Stimulated activated naive B cell treated with anti-CD40 and anti-IgM and Interleukin-4, amounts not matched to agents 10 μg/mL and 1 μg/mL and 100 μg/mL, for 72 hours (primary cell): ENCODE measurements around the gene MORF4L1.
"Not testable (repeated sequence)": the region's sequence is repeated elsewhere in the genome, so short reads cannot be mapped to it uniquely, and the experiment has no call there.

Experiments used
- ATAC-seq, 2 donors: fragments of 150-1000 bp; cut with Tn5 transposase; replicated peaks; 2 replicates each; pipeline ENCODE4 v1.10.0; 2021; ENCODE audit warnings: moderate library complexity in 1 of 2
- DNase-seq: peaks from one replicate; pipeline ENCODE4 v3.0.0; 2021
- H3K27ac Mint-ChIP-seq: one replicate; pipeline ENCODE4 v1.8.0; 2022; ENCODE audit warnings: mild to moderate bottlenecking, mixed read lengths
- H3K27me3 Mint-ChIP-seq, 2 donors: one replicate each; pipeline ENCODE4 v1.8.0; 2022; ENCODE audit warnings: mixed read lengths in 2 of 2
- H3K36me3 Mint-ChIP-seq, 2 donors: one replicate each; pipeline ENCODE4 v1.8.0; 2022; ENCODE audit warnings: mixed read lengths in 2 of 2, mild to moderate bottlenecking in 1 of 2
- H3K4me1 Mint-ChIP-seq, 2 donors: one replicate each; pipeline ENCODE4 v1.8.0; 2022; ENCODE audit warnings: mixed read lengths in 2 of 2, mild to moderate bottlenecking in 1 of 2
- H3K4me3 Mint-ChIP-seq, 2 donors: one replicate each; pipeline ENCODE4 v1.8.0; 2022; ENCODE audit warnings: mild to moderate bottlenecking in 2 of 2, mixed read lengths in 2 of 2, moderate library complexity in 1 of 2
- H3K9me3 Mint-ChIP-seq, 2 donors: one replicate each; pipeline ENCODE4 v1.8.0; 2022; ENCODE audit warnings: mixed read lengths in 2 of 2, mild to moderate bottlenecking in 1 of 2

MORF4L1 gene, protein sequence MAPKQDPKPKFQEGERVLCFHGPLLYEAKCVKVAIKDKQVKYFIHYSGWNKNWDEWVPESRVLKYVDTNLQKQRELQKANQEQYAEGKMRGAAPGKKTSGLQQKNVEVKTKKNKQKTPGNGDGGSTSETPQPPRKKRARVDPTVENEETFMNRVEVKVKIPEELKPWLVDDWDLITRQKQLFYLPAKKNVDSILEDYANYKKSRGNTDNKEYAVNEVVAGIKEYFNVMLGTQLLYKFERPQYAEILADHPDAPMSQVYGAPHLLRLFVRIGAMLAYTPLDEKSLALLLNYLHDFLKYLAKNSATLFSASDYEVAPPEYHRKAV

DNA sequence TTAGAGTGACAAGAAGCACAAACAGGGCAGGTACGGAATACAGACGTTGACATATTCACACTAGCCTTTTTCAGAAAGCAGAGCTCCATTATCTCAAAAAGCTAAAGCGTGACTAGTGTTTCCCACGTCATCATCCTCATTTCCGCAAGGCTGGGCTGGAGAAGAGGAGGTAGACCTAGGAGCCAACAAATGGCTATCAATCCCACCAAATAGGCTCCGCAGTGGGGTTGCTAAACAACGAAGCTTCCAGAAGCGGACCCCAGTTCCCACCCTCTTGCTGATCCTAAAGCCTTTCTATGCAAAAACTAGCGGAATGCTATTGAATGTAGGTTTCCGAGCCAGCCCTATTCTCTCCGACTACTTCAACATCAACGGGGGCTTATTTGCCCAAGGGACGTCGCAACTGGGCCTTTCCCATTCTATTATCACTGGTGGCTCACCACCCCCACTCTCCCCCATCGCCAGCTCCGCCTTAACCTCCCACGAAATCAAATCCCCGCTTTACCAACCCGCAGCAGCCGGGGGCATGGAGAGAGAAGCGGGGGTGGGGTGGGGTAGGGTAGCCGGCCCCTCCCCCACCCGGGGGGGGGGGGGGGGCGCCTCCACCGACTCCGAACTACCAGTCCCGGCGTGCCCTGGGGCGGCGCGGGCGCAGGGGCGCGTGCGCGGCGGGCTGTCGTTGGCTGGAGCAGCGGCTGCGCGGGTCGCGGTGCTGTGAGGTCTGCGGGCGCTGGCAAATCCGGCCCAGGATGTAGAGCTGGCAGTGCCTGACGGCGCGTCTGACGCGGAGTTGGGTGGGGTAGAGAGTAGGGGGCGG, at the start of gene MORF4L1:
Gene MORF4L1, plus strand, starts transcription at position 736 of the 817 bp plus-strand sequence. CDS start 128 bp downstream, outside the sequence.
- peak; percentile 88 to 91 for ATAC-seq
- peak within 1 kb of the TSS; percentile 100 for H3K27ac Mint-ChIP-seq
- peaks cover 19 to 26% of the 10 kb centered on the region in 2 donors for H3K36me3 Mint-ChIP-seq
- peaks cover 14 to 29% of the 10 kb centered on the region in 2 donors for H3K4me1 Mint-ChIP-seq
- H3K4me3 Mint-ChIP-seq, result peak within 1 kb of the TSS; percentile 83 to 98
- peak; percentile 96 for DNase-seq
- no peaks in the 10 kb centered on the region for H3K9me3 Mint-ChIP-seq
- no peaks in the 10 kb centered on the region for H3K27me3 Mint-ChIP-seq

DNA sequence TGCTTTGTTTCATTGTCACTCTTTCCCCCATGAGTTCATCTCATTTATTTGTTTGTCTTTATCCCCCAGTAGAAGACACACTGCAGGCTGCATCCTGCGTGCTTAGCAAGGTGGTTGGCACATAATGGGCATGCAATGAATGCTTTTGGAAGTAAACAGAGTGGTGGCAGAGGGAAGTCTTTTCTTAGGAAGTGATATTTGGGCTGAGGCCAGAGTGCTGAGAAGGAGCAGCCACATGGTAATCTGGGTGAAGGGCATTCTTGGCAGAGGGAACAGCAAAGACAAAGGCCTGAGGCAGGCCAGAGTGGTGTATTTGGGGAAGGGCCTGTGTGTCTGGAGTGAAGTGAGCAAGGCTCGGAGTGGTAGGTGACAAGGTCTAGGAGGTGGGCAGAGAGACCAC, 43.8 kb upstream of the MORF4L1 start:
- Mint-ChIP-seq H3K9me3 (no peaks in the 10 kb centered on the region), H3K27me3 (peaks cover 11 to 29% of the 10 kb centered on the region in 2 donors), H3K36me3 (no peaks in the 10 kb centered on the region), H3K27ac (no peak overlapping the region), H3K4me3 (no peak overlapping the region), H3K4me1 (peaks cover 13 to 21% of the 10 kb centered on the region in 2 donors)
- DNase-seq (no peak), ATAC-seq (no peak)

DNA sequence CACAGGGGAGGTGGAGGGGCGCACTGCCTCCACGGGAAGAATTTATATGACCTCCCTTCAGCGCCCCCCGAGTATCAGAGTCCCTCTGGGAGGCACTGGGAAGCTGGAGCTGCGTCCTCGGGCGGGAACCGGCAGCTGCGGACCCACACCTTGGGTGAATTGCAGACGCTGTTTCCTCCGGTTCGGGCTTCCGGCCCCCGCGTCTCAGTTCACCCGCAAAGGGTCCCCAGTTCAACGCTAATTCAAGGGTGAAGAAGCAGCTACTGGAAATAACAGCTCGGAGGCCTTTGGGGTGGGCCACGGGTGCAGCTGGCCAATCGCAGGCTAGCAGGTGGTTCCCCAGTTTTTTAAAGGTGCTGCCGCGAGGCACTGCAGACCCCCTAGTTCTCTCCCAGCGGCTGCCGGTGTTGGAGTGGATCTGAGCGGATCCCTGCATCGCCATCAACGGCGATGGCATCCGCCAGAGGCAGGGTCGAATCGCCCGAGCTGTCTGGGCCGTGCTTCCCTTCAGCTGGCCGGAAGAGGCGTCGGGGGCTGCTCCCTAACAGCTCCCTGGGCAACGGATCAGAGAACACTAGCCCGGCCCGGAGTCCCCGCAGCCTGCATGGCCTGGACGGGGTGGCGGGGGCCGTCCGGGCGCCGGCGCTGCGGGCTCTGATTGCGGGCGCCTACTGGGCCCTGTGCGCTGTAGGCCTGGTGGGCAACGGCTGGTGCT, 42.0 kb upstream of the MORF4L1 start:
- Mint-ChIP-seq H3K27ac (peak overlapping the region; percentile 76), H3K9me3 (no peaks in the 10 kb centered on the region), H3K4me3 (peak overlapping the region; percentile 78 to 85), H3K4me1 (peaks cover 12 to 21% of the 10 kb centered on the region in 2 donors), H3K36me3 (no peaks in the 10 kb centered on the region), H3K27me3 (peaks cover 11 to 29% of the 10 kb centered on the region in 2 donors)
- no peak for DNase-seq
- peak; percentile 78 to 84 for ATAC-seq

DNA sequence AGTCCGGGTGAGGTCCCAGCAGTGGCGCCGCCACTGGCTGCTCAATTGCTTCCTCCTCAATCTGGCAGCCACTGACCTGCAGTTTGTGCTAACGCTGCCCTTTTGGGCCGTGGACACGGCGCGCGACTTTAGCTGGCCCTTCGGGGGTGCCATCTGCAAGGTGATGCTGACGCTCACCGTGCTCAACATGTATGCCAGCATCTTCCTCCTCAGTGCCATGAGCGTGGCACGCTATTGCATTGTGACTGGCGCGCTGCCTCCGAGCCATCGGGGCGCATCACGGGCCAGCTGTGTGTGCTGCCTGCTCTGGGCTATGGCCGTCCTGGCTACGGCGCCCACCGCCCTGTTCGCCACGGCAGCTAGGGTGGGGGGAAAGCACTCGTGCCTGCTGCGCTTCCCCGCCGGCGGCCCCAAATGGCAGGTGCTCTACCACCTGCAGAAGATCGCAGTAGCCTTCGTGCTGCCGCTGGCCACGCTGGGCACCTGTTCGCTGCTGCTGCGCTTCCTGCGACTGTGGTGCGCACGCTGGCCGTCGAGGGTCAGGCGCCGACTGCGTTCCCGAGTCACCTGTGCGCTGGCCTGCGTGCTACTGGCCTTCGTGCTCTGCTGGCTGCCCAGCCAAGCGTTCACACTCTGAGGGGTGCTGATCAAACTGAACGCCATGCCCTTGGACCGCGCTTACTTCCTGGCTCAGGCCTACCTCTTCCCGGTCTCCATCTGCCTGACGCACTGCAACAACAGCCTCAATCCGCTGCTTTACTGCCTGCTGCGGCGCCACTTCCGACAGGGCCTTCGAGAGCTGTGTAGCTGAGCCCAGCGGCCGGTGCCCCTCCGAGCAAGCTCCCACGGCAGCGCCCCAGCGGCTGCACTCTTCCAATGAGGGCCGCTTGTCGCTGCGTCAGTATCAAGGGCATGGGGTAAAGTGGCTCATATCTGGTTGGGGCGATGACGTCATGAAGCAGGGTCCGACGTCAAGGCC, 41.2 kb upstream of the MORF4L1 start:
- no peak for ATAC-seq
- Mint-ChIP-seq H3K4me3 (peak overlapping the region; percentile 78 to 85), H3K27ac (peak overlapping the region; percentile 78), H3K4me1 (peaks cover 10 to 21% of the 10 kb centered on the region in 2 donors), H3K36me3 (no peaks in the 10 kb centered on the region), H3K27me3 (peaks cover 16 to 29% of the 10 kb centered on the region in 2 donors), H3K9me3 (no peaks in the 10 kb centered on the region)
- no peak for DNase-seq

DNA sequence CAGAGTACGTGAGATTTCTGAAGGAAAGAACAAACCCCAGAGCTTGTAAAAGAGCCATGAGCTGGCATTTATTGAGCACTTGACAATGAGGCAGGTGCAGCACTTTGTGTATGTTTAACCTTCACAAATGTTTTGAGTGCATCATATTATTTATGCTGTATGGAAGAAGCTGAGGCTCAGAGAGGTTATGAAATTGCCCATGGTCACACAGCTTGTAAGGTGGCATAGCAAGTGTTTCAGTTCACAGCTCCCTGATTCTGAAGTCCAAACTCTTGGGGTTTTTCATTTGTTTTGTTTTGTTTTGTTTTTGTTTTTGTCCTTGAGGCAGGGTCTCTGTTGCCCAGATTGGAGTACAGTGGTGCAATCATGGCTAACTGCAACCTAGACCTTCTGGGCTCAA, 36.4 kb upstream of the MORF4L1 start:
- H3K36me3 Mint-ChIP-seq, result no peaks in the 10 kb centered on the region
- H3K27me3 Mint-ChIP-seq, result peaks cover 14 to 20% of the 10 kb centered on the region in 2 donors
- DNase-seq (no peak), ATAC-seq (no peak)
- no peaks in the 10 kb centered on the region for H3K9me3 Mint-ChIP-seq
- H3K4me3 Mint-ChIP-seq, result no peak overlapping the region
- peaks cover 12 to 18% of the 10 kb centered on the region in 2 donors for H3K4me1 Mint-ChIP-seq
- no peak overlapping the region for H3K27ac Mint-ChIP-seq

DNA sequence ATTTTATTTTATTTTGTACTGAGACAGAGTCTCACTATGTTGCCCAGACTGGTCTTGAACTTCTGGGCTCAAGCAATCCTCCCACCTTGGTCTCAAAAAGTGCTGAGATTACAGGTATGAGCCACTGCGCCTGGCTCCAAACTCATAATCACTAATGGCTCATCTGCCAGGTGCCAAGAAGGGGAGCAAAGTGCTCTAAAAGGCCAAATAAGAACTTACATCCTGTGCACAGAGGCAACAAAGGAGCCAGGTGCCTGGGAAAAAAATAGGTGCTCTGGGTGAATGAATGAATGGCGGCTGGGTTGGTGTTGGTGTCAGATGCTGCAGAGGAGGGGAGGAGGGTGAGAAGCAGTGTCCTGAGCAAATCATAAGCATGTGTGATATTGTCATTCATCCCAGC, 35.6 kb upstream of the MORF4L1 start:
- DNase-seq, result no peak
- no peak for ATAC-seq
- peaks cover 14 to 18% of the 10 kb centered on the region in 2 donors for H3K4me1 Mint-ChIP-seq
- no peaks in the 10 kb centered on the region for H3K36me3 Mint-ChIP-seq
- no peaks in the 10 kb centered on the region for H3K9me3 Mint-ChIP-seq
- peaks cover 9 to 12% of the 10 kb centered on the region in 2 donors for H3K27me3 Mint-ChIP-seq
- no peak overlapping the region for H3K27ac Mint-ChIP-seq
- H3K4me3 Mint-ChIP-seq, result no peak overlapping the region

DNA sequence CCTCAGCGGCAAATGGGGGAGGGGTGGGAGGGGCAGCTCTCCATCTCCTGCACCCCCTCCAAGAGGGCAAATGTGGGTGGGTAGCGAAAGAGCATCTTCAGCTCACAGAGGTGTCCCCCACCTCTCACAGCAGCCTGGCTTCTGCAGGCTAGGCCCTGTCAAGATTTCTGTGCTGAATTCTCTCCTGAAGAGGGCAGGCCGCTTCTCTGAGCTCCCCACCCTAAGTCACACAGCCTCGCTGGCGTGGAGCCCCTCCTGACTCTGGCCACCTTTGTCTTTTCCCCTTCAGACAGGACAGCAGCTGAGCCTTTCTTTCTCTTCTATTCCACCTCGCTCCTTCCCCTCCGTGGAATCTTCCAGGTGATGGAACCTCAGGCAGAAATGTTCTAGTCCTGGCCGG, 35.1 kb upstream of the MORF4L1 start:
- Mint-ChIP-seq H3K9me3 (no peaks in the 10 kb centered on the region), H3K36me3 (no peaks in the 10 kb centered on the region), H3K4me1 (peaks cover 14 to 22% of the 10 kb centered on the region in 2 donors), H3K27me3 (peaks cover 8 to 12% of the 10 kb centered on the region in 2 donors), H3K27ac (no peak overlapping the region), H3K4me3 (no peak overlapping the region)
- no peak for ATAC-seq
- DNase-seq, result no peak

DNA sequence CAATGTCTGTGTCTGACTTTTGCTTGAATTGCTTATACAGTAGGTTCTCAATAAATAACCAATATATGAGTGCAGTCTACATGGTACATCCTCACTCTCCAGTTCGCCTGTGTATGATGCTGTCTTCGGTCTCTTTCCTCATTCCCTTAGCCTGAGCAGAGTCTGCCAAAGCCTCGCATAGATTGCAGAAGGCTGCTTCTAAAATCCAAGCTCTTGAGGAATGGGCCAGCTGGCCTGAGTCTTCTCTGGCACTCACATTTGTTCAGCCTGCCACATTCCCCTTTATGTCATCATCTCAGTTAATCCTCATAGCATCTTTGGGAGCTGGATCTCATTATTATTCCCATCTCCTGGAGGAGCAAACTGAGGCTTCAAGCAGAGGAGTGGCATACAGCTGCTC, 34.2 kb upstream of the MORF4L1 start:
- H3K9me3 Mint-ChIP-seq, result no peaks in the 10 kb centered on the region
- ATAC-seq (no peak), DNase-seq (no peak)
- no peak overlapping the region for H3K4me3 Mint-ChIP-seq
- no peaks in the 10 kb centered on the region for H3K36me3 Mint-ChIP-seq
- no peak overlapping the region for H3K27ac Mint-ChIP-seq
- peaks cover 14 to 22% of the 10 kb centered on the region in 2 donors for H3K4me1 Mint-ChIP-seq
- H3K27me3 Mint-ChIP-seq, result peaks cover 4 to 8% of the 10 kb centered on the region in 2 donors

DNA sequence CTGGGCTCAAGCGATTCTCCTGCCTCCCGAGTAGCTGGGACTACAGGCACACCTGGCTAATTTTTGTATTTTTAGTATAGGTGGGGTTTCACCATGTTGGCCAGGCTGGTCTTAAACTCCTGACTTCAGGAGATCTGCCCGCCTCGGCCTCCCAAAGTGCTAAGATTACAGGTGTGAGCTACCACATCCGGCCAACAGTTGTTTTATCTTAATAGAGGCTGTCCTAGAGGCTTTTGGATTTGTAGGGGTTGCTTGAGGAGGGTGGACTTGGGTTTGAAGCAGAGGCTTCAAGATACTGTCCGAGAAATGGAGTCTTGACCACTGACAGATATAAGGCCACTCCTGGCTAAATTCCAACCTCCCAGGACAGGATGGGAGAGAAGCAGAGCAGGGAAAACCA, 33.5 kb upstream of the MORF4L1 start:
- peaks cover 14 to 22% of the 10 kb centered on the region in 2 donors for H3K4me1 Mint-ChIP-seq
- not testable (repeated sequence) for H3K9me3 Mint-ChIP-seq, H3K27me3 Mint-ChIP-seq, H3K4me3 Mint-ChIP-seq, H3K27ac Mint-ChIP-seq, DNase-seq, ATAC-seq, H3K36me3 Mint-ChIP-seq

DNA sequence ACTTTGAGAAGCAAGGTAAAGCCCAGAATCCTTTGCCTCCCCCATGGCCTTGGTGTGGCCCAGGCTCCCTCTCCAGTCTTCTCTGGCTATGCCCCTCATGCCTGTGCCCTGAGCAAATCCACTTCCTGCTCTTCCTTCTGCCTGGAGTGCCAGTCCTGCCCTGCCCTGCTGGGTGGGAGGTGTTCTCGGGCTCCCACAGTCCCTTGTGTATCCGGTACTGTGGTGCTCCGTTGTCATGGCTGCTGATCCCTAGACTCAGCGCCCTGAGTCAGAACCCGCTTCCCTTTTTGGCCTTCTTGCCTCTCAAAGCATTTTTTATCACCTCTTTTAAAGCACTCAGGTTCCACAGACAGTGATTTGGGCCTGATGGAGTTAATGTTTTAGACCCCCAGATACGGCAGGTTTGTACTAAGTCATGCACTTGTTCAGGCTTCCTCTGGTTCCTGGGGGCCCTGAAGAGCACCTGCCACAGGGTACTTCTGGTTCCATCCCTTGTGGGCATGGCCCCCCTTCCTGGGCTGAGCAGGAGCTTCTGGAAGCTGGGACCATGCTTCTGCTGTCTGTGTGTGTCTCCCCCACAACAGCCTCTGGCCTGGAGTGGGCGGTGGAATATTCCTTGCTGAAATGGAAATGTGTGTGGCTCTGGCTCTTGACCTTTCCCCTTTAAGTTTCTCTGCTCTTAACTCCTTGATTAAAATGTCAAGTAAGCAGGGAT, 31.9 kb upstream of the MORF4L1 start:
- Mint-ChIP-seq H3K4me1 (peaks cover 16 to 22% of the 10 kb centered on the region in 2 donors), H3K4me3 (peak overlapping the region in 1 of 2 donors; percentile 39), H3K36me3 (no peaks in the 10 kb centered on the region), H3K27me3 (peaks cover 4 to 8% of the 10 kb centered on the region in 2 donors), H3K9me3 (no peaks in the 10 kb centered on the region), H3K27ac (peak overlapping the region; percentile 88)
- peak; percentile 76 to 83 for ATAC-seq
- DNase-seq, result peak; percentile 13

DNA sequence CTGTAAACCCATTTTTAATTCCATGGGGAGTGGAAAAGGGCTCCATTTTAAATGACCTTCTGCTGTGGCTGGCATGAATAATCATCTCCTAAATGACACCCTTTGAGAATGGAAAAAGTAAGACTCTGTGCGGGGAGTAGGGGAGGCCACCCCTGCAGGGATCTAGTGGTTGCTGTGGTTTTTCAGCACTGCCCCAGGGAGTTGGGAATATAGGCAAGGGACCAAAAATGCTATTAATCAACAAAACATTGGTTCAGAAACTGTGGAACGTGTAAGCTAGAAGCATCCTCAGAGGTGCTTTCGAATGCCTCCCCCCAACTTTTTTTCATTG, 31.3 kb upstream of the MORF4L1 start:
- Mint-ChIP-seq H3K9me3 (no peaks in the 10 kb centered on the region), H3K27ac (peak overlapping the region; percentile 84), H3K4me1 (peaks cover 16 to 22% of the 10 kb centered on the region in 2 donors), H3K36me3 (no peaks in the 10 kb centered on the region), H3K4me3 (no peak overlapping the region), H3K27me3 (peaks cover 4% of the 10 kb centered on the region in 2 donors)
- DNase-seq (no peak), ATAC-seq (peak; percentile 26 to 60)

DNA sequence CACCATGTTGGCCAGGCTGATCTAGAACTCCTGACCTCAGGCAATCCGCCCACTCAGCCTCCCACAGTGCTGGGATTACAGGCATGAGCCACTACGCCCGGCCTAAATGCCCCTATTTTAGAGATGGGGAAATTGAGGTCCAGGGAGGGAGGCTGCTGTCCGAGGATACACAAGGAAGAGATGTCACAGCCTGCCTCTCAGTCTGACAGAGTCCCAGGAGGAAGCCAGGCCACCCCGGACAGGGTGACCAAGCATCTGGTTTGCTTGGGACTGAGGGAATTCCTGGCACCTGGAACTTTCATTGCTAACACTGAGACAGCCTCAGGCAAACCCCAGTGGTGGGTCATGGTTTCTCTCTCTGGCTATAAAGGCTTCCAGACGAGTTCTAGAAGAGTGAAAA, 30.8 kb upstream of the MORF4L1 start:
- DNase-seq (no peak), ATAC-seq (no peak)
- Mint-ChIP-seq H3K27me3 (peaks cover 4% of the 10 kb centered on the region in 2 donors), H3K36me3 (no peaks in the 10 kb centered on the region), H3K4me1 (peaks cover 16 to 22% of the 10 kb centered on the region in 2 donors), H3K4me3 (no peak overlapping the region), H3K9me3 (no peaks in the 10 kb centered on the region), H3K27ac (peak overlapping the region; percentile 84)

DNA sequence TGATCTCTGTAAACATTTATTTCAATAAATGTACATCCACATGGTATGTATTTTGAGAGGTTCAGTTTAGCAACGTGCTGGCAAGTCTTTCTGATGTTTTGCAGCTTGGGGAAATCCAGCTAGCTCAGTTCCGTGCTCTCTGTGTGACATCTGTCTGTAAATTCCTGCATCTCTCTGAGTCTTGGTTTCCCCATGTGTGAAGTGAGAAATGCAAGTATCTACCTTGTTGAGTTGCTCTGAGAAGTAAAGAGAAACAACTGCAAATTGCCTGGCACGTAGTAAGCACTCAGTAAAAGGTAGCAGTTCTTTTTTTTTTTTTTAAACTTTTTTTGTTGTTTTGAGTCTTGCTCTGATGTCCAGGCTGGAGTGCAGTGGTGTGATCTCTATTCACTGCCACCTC, 30.2 kb upstream of the MORF4L1 start:
- Mint-ChIP-seq H3K4me3 (no peak overlapping the region), H3K36me3 (no peaks in the 10 kb centered on the region), H3K27me3 (peaks cover 4% of the 10 kb centered on the region in 2 donors), H3K27ac (peak overlapping the region; percentile 51), H3K4me1 (peaks cover 16 to 22% of the 10 kb centered on the region in 2 donors), H3K9me3 (no peaks in the 10 kb centered on the region)
- no peak for DNase-seq
- ATAC-seq, result peak; percentile 24 to 33
